Tibial artery (tissue), 4 donors: ENCODE results near the gene PDLIM3.
"Not testable (repeated sequence)": the region's sequence is repeated elsewhere in the genome, so short reads cannot be mapped to it uniquely, and the experiment has no call there.

Experiments
- DNase-seq, 2 donors: peaks; one replicate each; pipeline ENCODE4 v3.0.0-alpha.2; 2019
- H3K27ac ChIP-seq, 2 donors: fragments of 200-600 bp; sonication (generic) in 1 of 2; 1 replicate in 1 of 2; 2 replicates in 1 of 2; pipeline ENCODE4 v1.5.1; 2018 to 2019; ENCODE audit warnings: mild to moderate bottlenecking in 1 of 2
- H3K27me3 ChIP-seq, 2 donors: fragments of 200-600 bp; sonication (generic) in 1 of 2; one replicate each; pipeline versions ENCODE4 v1.5.1 to v1.6.0; 2016 to 2019
- H3K36me3 ChIP-seq, 3 donors: fragments of 200-600 bp; sonication (generic) in 2 of 3; one replicate each; pipeline ENCODE4 v1.5.1; 2016 to 2019; ENCODE audit warnings: mild to moderate bottlenecking in 2 of 3
- H3K4me1 ChIP-seq, 4 donors: fragments of 200-600 bp; sonication (generic) in 2 of 4; 1 replicate in 3 of 4; 2 replicates in 1 of 4; pipeline ENCODE4 v1.5.1; 2016 to 2019
- H3K4me3 ChIP-seq, 2 donors: fragments of 200-600 bp; sonication (generic) in 1 of 2; 1 replicate in 1 of 2; 2 replicates in 1 of 2; pipeline ENCODE4 v1.5.1; 2018 to 2019; ENCODE audit warnings: mild to moderate bottlenecking in 2 of 2
- H3K9me3 ChIP-seq, 3 donors: fragments of 200-600 bp; sonication (generic) in 1 of 3; one replicate each; pipeline ENCODE4 v1.5.1; 2016 to 2019
- intact Hi-C: fragments of 100-400 bp; cut with DNase I; formaldehyde crosslinking; loops from one replicate; pipeline ENCODE4 v1.15.0; 2023; ENCODE audit warnings: low total_unique reads
- TF ChIP-seq, protein P1 (sequence below), 2 experiments: fragments of 200-600 bp in 1 of 2; fragments of 450-650 bp in 1 of 2; IDR thresholded peaks; one replicate each; pipeline ENCODE4 v1.5.1; 2017 to 2019; ENCODE audit warnings: antibody characterized with exemption in 2 of 2, mild to moderate bottlenecking in 1 of 2, moderate library complexity in 1 of 2

PDLIM3 gene

DNA sequence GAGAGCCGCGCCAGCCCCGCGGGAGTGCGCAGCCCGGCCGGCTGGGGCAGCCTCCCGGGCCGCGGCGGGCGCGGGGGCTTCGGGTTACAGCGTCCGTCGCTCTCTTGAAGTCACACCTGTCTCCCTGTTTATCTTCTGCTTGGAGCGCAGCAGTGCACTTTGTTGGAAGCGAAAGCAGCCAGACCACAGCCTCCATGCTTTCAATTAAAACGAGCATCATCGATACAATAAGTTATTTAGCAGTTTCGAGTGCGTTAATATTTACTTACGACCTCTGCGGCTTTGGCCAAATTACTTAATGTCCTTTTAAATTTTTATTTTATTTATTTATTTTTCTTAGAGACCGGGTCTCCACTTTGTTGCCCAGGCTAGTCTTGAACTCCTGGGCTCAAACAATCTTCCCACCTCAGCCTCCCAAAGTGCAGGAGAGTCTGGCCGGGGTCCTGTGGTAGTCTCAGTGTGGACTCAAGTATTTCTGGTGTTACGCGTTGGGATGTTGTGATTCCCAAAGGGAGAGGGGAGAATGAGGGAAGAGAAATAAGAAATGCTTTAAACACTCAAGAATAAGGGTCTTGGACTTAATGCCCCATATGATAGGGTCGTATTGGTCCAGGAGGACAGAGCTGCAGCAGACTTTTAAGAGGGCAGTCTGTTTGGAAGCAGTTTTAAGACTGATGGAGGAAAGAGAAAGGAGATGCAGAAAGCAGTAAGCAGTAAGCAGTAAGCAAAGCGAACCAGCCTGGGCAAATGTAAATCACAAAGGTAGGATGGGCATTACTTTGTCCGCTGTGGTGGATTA lies 504 bp upstream of the PDLIM3 start:
- H3K36me3 ChIP-seq: no peaks in the 10 kb centered on the region
- peak overlapping the region; percentile 93 to 98 for H3K4me3 ChIP-seq
- peak overlapping the region; percentile 99 to 100 for H3K27ac ChIP-seq
- no peak for DNase-seq
- H3K9me3 ChIP-seq: no peaks in the 10 kb centered on the region
- intact Hi-C loops: loop anchor here (5.0 kb wide), 1 partner anchor 36 kb away; no protein-coding TSS in a partner anchor
- TF ChIP-seq, protein P1, sequence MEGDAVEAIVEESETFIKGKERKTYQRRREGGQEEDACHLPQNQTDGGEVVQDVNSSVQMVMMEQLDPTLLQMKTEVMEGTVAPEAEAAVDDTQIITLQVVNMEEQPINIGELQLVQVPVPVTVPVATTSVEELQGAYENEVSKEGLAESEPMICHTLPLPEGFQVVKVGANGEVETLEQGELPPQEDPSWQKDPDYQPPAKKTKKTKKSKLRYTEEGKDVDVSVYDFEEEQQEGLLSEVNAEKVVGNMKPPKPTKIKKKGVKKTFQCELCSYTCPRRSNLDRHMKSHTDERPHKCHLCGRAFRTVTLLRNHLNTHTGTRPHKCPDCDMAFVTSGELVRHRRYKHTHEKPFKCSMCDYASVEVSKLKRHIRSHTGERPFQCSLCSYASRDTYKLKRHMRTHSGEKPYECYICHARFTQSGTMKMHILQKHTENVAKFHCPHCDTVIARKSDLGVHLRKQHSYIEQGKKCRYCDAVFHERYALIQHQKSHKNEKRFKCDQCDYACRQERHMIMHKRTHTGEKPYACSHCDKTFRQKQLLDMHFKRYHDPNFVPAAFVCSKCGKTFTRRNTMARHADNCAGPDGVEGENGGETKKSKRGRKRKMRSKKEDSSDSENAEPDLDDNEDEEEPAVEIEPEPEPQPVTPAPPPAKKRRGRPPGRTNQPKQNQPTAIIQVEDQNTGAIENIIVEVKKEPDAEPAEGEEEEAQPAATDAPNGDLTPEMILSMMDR (IDR thresholded peaks at IDR 0.05): no peak
- H3K27me3 ChIP-seq: no peaks in the 10 kb centered on the region
- peaks cover 0 to 40% (median 8%) of the 10 kb centered on the region in 4 donors for H3K4me1 ChIP-seq

DNA sequence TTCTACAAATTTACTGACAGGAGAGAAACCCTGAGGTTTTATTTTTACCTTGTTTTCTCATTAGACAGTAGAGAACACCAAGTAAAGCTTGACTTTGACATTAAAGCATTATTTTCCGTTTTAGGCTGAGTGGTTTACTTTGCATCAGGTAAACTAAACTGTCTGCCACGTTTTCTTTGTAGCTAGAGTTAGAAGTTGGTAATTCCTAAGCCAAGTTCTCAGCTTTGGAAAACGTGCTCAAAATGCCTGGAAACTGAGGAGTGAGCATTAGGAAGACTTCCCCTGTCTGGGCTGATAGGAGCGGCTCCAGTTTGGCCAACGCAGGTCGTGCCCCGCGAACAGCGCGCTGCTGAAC lies 819 bp downstream of the PDLIM3 start:
- intact Hi-C loops: no loop called here
- Histone ChIP-seq H3K4me1 (peaks cover 0 to 48% (median 9%) of the 10 kb centered on the region in 4 donors), H3K36me3 (no peaks in the 10 kb centered on the region), H3K4me3 (peak overlapping the region; percentile 93 to 98), H3K27me3 (no peaks in the 10 kb centered on the region), H3K9me3 (no peaks in the 10 kb centered on the region), H3K27ac (peak overlapping the region; percentile 99 to 100)
- TF ChIP-seq, protein P1 (IDR thresholded peaks at IDR 0.05): no peak
- DNase-seq: no peak

DNA sequence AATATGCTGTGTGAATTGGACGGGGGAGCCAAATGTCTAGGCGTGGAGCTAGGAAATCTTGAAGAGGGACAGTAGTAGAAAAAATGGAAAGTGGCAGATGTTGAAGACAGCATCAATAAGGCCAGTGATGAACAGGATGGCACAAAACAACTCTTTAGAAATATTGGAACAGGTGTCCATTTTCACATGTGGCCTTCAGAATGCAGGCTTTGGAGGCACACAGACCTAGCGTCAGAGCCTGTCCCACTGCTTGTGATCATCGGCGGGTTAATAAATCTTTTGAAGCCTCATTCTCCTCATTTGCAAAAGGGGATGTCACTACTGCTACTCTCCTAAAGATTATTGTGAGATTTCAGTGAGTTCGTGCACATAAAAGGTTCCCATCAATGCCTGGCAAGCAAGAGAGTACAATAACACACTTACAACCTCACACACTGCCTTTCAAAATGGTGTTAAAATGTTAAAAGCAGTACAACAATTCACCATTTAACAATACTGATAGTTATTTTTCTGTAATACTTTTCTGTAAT lies 2.4 kb downstream of the PDLIM3 start:
- Histone ChIP-seq H3K9me3 (no peaks in the 10 kb centered on the region), H3K27me3 (no peaks in the 10 kb centered on the region), H3K27ac (peak overlapping the region; percentile 99 to 100), H3K4me1 (peaks cover 0 to 64% (median 14%) of the 10 kb centered on the region in 4 donors), H3K4me3 (peak overlapping the region; percentile 93 to 98), H3K36me3 (no peaks in the 10 kb centered on the region)
- DNase-seq: no peak
- intact Hi-C loops: no loop called here
- TF ChIP-seq, protein P1 (IDR thresholded peaks at IDR 0.05): no peak

DNA sequence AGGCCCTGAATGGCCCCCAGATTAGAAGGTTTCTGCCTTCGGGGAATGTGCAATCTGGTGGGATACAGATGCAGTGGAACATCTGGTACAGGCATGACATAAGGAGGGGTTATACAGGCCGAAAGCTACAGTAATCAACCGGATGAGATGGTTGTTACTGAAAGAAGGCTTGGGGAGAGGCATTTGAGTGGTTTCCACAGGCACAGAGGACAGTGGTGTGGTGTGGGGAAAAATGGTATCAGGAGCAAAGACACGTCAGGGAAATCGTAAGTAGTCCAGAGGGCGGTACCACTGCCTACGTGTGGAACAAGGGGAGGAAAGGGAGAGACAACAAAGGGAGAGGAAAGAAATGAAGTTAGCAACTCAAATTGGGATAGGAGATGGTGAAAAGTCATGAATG lies 3.0 kb downstream of the PDLIM3 start:
- peaks cover 0 to 70% (median 14%) of the 10 kb centered on the region in 4 donors for H3K4me1 ChIP-seq
- peak overlapping the region; percentile 99 to 100 for H3K27ac ChIP-seq
- peak; percentile 62 to 84 for DNase-seq
- H3K36me3 ChIP-seq: no peaks in the 10 kb centered on the region
- TF ChIP-seq, protein P1 (IDR thresholded peaks at IDR 0.05): no peak
- intact Hi-C loops: no loop called here
- H3K9me3 ChIP-seq: no peaks in the 10 kb centered on the region
- no peaks in the 10 kb centered on the region for H3K27me3 ChIP-seq
- H3K4me3 ChIP-seq: peak overlapping the region; percentile 93 to 98

DNA sequence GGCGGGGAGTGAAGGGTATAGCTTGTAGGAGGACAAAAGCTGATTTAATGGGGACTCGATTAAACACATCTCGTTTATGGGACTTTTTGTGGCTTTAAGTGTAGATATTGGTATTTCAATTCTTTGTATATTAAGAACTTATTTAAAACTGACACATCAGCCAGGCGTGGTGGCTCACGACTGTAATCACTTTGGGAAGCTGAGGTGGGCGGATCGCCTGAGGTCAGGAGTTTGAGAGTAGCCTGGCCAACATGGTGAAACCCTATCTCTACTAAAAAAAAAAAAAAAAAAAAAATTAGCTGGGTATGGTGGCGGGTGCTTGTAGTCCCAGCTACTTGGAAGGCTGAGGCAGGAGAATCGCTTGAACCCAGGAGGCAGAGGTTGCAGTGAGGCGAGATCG lies 3.7 kb downstream of the PDLIM3 start:
- H3K4me3 ChIP-seq: peak overlapping the region; percentile 93 to 98
- H3K36me3 ChIP-seq, intact Hi-C loops, H3K9me3 ChIP-seq, H3K27me3 ChIP-seq, DNase-seq: not testable (repeated sequence)
- H3K4me1 ChIP-seq: peaks cover 0 to 71% (median 14%) of the 10 kb centered on the region in 4 donors
- peak overlapping the region; percentile 99 to 100 for H3K27ac ChIP-seq

DNA sequence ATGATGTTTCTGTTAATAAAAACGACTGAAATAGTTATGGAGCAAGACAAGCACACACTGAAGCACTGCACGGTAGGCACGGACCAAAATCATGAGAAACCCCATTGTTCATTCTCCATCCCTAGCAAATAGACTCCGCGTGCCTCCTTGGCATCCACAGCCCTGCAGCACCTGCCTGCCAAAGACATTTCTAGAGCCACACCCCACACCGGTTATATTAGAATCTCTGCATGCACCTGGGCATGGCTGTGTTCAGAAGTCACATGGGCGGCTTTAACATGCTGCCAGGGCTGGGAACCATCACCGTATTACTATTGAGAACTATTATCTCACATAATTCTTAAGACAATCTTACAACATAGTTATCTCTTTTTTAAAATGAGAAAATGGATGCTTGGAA lies 5.9 kb downstream of the PDLIM3 start:
- intact Hi-C loops: loop anchor here (10.0 kb wide), 1 partner anchor 55 kb away; the partner anchor contains the start of gene CCDC110
- Histone ChIP-seq H3K27ac (peak overlapping the region; percentile 11 to 99), H3K4me1 (peaks cover 0 to 81% (median 16%) of the 10 kb centered on the region in 4 donors), H3K36me3 (peaks cover 0 to 14% (median 1%) of the 10 kb centered on the region in 3 donors), H3K9me3 (peaks cover 0 to 7% (median 0%) of the 10 kb centered on the region in 3 donors), H3K4me3 (no peak overlapping the region), H3K27me3 (no peaks in the 10 kb centered on the region)
- TF ChIP-seq, protein P1 (IDR thresholded peaks at IDR 0.05): no peak
- DNase-seq: no peak
